Thoracic aorta (tissue), 2 donors: Measurements from ENCODE around the gene CD151. TPM values are rescaled to one million over a fixed set of nuclear protein-coding genes. Genes with fewer than 3 reads are reported as not detected.
A peak's percentile ranks its signal among the peaks of the same experiment; 100 is the strongest.

ENCODE experiments used
- ATAC-seq: fragments of 150-250 bp; one replicate; pipeline ENCODE4 v1.8.0; 2017; ENCODE audit warnings: low read depth; ENCODE audit not compliant: insufficient number of reproducible peaks, low FRiP score
- DNase-seq: peaks from one replicate; pipeline ENCODE4 v3.0.0-alpha.2; 2020; ENCODE audit warnings: low spot score
- H3K27ac ChIP-seq, 2 donors: fragments of 200-600 bp; sonication (generic); 1 replicate in 1 of 2; 2 replicates in 1 of 2; pipeline ENCODE4 v1.5.1; 2016; ENCODE audit warnings: mild to moderate bottlenecking in 2 of 2, moderate library complexity in 2 of 2
- H3K27me3 ChIP-seq: fragments of 200-600 bp; sonication (generic); replicated peaks from 2 replicates; pipeline ENCODE4 v1.6.0; 2016; ENCODE audit warnings: mild to moderate bottlenecking; ENCODE audit not compliant: insufficient read depth
- H3K36me3 ChIP-seq: fragments of 200-600 bp; sonication (generic); one replicate; pipeline ENCODE4 v1.5.1; 2016
- H3K4me1 ChIP-seq, 2 donors: fragments of 200-600 bp; sonication (generic); 1 replicate in 1 of 2; 2 replicates in 1 of 2; pipeline versions ENCODE4 v1.5.1 to v1.6.0; 2016; ENCODE audit warnings: low read depth in 2 of 2, mild to moderate bottlenecking in 1 of 2; ENCODE audit not compliant: control insufficient read depth in 1 of 2
- H3K4me3 ChIP-seq: fragments of 200-600 bp; sonication (generic); 2 replicates; pipeline ENCODE4 v1.5.1; 2016; ENCODE audit warnings: mild to moderate bottlenecking
- H3K9me3 ChIP-seq: fragments of 200-600 bp; sonication (generic); 2 replicates; pipeline ENCODE4 v1.5.1; 2016
- CTCF ChIP-seq: fragments of 200-600 bp; sonication (generic); IDR thresholded peaks from one replicate; pipeline ENCODE4 v1.5.1; 2019; ENCODE audit warnings: antibody characterized with exemption
- total RNA-seq, 2 donors: library from RNA; depleted of rRNA; stranded (reverse); fragments of >200 nt; gene quantifications; one replicate each; pipeline versions ENCODE4 v1.1.0 to v1.2.3, GENCODE V29; 2016

CD151 gene
- total RNA-seq, 2 donors from 2014 or later, result 532 to 1,455 TPM

GRCh38 chr11:843086-843734, 10.5 kb downstream of the CD151 start:
- no peak for ATAC-seq
- TF ChIP-seq CTCF, result no peak
- peaks cover 33 to 54% of the 10 kb centered on the region in 2 donors for H3K4me1 ChIP-seq

GRCh38 chr11:843818-844692, 11.3 kb downstream of the CD151 start:
- Histone ChIP-seq H3K36me3 (peaks cover 12% of the 10 kb centered on the region), H3K4me3 (peak overlapping the region; percentile 95), H3K27ac (peak overlapping the region; percentile 86 to 88), H3K9me3 (no peaks in the 10 kb centered on the region), H3K4me1 (peaks cover 42 to 62% of the 10 kb centered on the region in 2 donors), H3K27me3 (no peaks in the 10 kb centered on the region)
- peak; percentile 83 for DNase-seq
- ATAC-seq, result peak; percentile 24
- peak; percentile 29 for TF ChIP-seq CTCF

More at GRCh38 chr11:843086-843734, 10.5 kb downstream of the CD151 start:
- Histone ChIP-seq H3K4me3 (peak overlapping the region; percentile 95), H3K9me3 (no peaks in the 10 kb centered on the region), H3K27me3 (no peaks in the 10 kb centered on the region), H3K27ac (peak overlapping the region; percentile 88 to 97), H3K36me3 (peaks cover 19% of the 10 kb centered on the region)
- no peak for DNase-seq

DNA sequence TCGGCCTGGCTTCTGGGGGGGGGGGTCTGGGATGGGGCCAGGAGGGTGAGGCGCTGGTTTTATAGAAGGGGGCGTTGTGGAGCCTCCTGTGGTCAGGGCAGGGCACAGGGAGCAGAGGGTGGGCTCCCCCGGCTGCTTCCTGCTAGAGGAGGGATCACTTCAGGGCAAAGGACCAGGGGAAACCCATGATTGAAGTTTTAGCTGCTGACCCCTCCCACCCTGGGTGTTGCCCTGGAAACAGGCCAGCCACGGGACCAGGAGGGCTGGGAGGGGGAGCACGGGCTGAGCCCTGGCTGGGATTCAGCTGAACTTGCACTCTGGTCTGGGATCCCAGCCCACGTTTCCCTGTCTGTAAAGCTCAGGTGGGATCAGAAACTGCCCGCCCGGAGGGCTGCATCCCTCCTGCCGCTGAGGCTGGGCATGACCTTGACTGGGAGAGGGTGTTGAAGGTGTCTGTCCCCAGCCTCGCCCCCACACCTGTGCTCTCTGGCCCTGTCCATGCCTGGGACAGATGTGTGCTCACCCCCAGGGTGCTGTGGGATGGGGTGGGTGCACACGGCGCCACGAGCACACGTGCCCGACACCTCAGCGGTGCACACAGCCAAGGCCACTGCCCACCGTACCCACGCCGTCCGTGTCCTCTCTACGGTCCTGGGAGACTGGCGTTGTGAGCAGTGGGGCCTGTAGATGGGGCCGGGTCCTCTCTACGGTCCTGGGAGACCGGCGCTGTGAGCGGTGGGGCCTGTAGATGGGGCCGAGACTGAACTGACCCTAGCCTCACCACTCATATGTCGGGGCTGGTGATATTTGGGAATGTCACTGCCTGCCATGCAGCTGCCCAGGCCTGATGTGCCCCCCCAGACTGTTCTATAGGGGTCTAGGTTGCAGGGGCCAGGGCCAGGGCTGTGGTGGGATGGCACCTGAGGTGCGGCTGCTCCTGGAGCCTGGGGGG, 12.2 kb downstream of the CD151 start:
- ATAC-seq, result peak; percentile 22
- Histone ChIP-seq H3K9me3 (no peaks in the 10 kb centered on the region), H3K4me1 (peaks cover 46 to 67% of the 10 kb centered on the region in 2 donors), H3K36me3 (peaks cover 3% of the 10 kb centered on the region), H3K27ac (peak overlapping the region; percentile 86 to 88), H3K4me3 (peak overlapping the region; percentile 95), H3K27me3 (no peaks in the 10 kb centered on the region)
- peak; percentile 72 for DNase-seq
- no peak for TF ChIP-seq CTCF

- TF ChIP-seq CTCF, result no peak
- H3K27me3 ChIP-seq, result no peaks in the 10 kb centered on the region
- ATAC-seq (no peak), DNase-seq (no peak)
- H3K4me3 ChIP-seq, result no peak overlapping the region
- peak overlapping the region; percentile 86 to 88 for H3K27ac ChIP-seq
- no peaks in the 10 kb centered on the region for H3K9me3 ChIP-seq
- H3K4me1 ChIP-seq, result peaks cover 44 to 61% of the 10 kb centered on the region in 2 donors
- no peaks in the 10 kb centered on the region for H3K36me3 ChIP-seq
These were observed 13.2 kb downstream of the CD151 start for GRCh38 chr11:845872-846495.
